ENCODE results near the gene PCBP3.

GRCh38 chr21:45990049-45990711 is 346.7 kb downstream of the PCBP3 start:
- no peak for TF ChIP-seq CTCF (IDR thresholded peaks at IDR 0.05)
- no peak for TF ChIP-seq EZH2 (IDR thresholded peaks at IDR 0.05)
